HG03159 (cell line): ENCODE results near the gene EFCAB5.
"Not testable (repeated sequence)": the region's sequence is repeated elsewhere in the genome, so short reads cannot be mapped to it uniquely, and the experiment has no call there.

Experiments
- ATAC-seq: cut with Tn5 transposase; IDR thresholded peaks from one replicate; pipeline ENCODE4 v1.9.1; 2021; ENCODE audit warnings: mild to moderate bottlenecking, moderate library complexity; ENCODE audit not compliant: unreplicated experiment

The EFCAB5 gene

DNA sequence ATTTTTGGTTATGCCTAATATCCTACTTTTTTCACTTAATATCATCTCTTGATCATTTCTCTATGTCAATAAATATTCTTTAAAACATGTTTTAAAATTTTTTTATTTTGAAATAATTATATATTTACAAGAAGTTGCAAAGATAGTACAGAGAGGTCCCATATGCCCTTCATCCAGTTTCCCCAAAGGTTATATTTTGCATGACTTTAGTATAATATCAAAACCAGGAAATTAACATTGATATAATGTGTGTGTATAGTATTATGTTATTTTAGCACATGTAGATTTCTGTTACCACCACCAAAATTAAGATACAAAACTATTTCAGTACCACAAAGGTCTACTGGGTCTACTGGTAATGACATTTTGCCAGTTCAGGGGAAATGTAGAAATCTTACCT lies 60.7 kb downstream of the EFCAB5 start:
- no peak for ATAC-seq

DNA sequence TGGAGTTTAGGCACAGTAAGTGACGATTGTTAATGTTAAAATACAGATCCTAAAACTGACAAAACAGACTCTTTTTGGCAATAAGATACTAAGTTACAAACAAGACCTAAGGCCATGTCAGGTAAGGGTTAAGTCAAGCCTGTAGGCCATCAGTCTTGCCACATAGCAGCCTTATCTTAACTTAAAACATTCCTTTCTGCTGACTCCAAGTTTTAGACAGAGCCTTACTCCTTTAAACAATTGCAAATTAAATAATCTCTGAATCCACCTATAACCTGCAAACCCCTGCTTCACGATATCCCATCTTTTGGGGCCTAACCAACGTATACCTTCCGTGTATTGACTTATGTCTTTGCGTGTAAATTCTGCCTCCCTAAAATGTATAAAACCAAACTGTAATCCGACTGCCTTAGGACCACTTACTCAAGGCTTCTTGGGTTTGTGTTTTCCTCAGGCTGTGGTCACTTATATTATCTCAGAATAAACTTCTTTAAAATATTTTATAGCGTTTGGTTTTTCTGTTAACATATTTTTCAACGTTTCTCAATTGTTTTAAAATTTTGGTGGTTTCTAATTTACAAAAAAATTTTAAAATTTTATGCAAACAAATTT lies 64.4 kb downstream of the EFCAB5 start:
- ATAC-seq = no peak

DNA sequence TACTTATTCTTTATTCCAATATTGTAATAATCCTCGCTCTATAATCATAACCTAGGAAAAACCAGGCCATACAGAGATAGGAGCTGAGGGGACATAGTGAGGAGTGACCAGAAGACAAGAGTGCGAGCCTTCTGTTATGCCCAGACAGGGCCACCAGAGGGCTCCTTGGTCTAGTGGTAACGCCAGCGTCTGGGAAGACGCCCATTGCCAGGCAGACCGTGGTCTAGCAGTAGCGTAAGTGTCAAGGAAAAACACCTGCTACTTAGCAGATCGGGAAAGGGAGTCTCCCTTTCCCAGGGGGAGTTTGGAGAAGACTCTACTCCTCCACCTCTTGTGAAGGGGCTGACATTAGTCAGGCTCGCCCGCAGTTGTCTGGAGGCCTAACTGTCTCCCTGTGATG lies 70.5 kb downstream of the EFCAB5 start:
- ATAC-seq = not testable (repeated sequence)

DNA sequence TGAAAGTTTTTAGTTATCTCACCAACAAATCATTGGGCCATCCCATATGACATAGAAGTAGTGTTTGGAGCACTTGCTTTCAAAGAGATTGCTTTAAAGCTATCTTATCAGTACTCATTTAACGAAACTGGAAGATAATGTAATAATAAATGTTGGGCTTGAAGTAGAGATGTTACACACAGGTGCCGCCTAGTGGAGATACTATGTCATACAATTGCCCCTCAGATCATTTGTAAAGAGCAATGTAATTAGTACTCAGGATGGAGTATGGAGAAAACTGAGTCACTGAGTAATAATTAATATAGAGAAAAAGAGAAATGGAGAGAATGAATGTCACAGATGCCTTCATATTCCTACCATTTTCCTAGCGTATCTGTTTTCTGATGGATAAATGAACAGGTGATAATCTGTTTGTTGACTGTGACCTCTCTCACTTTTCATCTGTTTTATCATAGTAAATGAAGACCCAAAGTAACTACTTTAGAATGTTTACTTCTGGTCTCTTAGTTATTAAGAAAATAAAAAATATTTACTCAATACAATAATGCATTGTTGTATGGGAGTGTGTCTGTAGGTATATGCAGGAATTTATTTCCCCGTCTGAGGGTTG lies 80.4 kb downstream of the EFCAB5 start:
- ATAC-seq = no peak

DNA sequence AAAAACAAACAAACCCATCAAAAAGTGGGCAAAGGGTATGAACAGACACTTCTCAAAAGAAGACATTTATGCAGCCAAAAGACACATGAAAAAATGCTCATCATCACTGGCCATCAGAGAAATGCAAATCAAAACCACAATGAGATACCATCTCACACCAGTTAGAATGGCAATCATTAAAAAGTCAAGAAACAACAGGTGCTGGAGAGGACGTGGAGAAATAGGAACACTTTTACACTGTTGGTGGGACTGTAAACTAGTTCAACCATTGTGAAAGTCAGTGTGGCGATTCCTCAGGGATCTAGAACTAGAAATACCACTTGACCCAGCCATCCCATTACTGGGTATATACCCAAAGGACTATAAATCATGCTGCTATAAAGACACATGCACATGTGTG lies 83.9 kb downstream of the EFCAB5 start:
- not testable (repeated sequence) for ATAC-seq

DNA sequence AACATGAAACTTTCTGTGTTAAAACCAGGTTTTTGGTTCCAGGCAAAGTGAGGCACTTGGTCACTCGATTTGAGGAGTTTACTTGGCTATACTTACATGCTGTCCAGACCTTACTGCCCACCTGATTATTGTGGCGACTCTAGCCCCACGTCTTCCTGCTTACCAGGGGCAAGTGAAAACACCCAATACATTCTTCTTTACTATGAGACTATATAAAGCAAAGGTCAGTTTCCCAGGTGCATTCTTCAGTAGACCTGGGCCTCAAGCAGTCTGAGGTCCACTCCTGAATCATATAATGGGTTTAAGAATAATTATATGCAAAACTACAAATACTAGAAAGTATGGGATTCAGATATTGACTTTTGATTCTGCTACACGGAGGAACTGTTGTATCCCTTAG lies 86.2 kb downstream of the EFCAB5 start:
- no peak for ATAC-seq

DNA sequence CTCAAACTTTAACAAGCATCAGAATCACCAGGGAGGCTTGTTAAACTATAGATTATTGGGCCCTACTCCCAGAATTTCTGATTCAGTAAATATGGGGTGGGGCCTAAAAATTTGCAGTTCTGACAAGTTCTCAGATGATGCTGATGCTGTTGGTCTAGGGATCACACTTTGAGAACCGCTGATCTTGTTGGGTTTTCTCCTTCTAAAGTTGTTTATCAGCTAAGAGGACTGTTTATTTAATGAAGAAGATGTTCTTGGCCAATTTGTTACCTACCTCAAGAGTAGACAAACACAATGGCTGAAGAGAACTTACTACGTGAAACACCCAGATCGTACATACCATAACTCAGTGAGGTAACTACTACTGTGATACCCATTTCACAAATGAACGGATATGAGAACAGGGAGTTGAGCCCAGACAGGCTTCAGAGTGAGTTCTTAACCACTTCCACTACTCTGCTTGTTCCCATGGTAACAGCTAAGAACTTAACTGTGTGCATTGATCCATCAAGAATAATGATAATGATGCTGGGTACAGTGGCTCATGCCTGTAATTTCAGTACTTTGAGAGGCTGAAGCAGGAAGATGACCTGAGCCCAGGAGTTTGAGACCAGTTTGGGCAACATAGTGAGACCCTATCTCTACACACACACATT lies 89.9 kb downstream of the EFCAB5 start:
- ATAC-seq = no peak

DNA sequence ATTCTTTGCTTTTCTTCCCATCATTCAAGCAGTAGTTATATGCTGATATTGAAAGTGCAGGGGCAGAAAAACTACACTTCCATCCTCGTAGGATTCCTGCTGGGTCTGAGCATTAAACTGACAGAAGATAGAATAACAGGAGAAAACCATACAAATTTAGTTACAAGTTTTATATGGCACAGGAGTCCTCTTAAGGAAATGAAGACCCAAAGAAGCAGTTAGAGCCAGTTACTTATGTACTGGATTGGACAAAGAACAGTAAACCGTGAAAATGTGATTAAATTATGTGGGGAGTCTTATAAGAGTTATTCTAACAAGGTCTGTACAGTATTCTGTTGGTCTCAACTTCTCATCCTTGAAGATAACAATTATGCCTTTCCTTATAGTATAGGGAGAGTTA lies 93.9 kb downstream of the EFCAB5 start:
- ATAC-seq = no peak

DNA sequence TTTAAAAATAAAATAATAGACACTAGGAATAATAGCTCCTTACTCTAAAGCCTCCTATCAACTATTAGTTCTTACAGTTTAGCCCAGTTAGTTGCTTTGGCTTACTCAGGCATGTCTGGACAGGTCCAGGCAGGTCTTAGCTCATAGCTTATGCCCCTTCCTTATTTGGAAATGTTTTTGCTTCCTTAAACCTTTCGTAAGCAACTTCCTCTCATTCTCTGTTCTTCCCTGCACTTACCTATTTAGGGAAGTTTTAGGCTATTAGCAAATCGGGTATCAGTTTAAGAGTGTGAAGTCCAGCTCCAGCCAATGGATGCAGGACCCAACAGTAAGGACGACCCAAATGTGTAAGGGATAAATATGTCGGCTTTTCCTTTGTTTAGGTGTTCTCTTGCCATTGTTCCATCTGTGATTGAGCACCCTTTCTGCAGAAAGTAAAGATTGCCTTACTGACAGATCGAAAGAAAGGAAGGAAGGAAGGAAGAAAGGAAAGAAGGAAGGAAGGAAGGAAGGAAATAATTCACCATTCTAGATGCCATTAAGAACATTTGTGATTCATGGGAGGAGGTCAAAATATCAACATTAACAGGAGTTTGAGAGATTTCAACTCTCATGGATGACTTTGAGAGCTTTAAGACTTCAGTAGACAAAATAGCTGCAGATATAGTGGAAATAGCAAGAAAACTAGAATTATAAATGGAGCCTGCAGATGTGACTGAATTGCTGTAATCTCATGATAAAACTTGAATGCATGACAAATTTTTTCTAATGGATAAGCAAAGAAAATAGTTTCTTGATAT lies 99.5 kb downstream of the EFCAB5 start:
- not testable (repeated sequence) for ATAC-seq

DNA sequence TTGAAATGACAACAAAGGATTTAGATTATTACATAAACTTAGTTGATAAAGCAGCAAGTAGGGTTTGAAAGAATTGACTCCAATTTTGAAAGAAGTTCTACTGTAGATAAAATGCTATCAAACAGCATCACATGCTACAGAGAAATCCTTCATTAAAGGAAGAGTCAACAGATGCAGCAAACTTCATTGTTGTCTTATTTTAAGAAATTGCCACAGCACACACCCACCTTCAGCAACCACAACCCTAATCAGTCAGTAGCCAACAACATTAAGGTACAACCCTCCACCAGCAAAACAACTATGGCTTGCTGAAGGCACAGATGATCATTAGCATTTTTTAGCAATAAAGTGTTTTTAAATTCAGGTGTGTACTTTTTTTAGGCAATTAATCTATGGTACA lies 100.1 kb downstream of the EFCAB5 start:
- ATAC-seq = no peak

DNA sequence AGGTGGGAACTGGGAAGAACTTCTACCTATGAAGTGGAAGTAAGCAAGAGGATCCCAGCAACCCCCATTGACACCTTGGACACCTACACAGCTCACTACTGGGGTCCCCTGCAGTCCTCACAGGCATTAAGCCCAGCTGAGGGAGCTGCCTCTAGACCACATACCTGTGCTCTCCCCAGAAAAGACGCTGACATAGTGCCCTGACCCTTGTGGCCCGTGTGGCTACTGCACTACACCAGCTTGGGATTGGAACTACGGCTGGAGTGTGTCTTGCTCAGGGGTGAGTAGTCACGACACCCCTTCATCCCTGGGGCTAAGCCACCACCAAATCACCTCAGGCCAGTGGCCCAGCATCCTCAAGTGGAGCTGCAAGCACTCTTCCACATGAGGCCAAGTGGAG lies 120.9 kb downstream of the EFCAB5 start:
- no peak for ATAC-seq

DNA sequence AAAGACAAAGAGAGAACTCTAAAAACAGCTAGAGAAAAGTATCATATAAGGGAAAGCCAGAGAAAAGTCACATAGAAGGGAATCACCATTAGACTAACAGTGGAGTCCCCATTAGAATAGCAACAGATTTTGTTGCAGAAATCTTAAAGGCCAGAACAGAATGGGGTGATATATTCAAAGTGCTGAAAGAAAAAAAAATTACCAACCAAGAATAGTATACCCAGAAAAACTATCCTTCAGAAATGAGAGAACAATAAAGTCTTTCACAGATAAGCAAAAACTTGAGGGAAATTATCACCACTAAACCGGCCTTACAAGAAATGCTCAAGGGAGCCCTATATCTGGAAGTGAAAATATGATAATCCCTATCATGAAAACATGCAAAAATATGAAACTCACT lies 123.3 kb downstream of the EFCAB5 start:
- no peak for ATAC-seq

DNA sequence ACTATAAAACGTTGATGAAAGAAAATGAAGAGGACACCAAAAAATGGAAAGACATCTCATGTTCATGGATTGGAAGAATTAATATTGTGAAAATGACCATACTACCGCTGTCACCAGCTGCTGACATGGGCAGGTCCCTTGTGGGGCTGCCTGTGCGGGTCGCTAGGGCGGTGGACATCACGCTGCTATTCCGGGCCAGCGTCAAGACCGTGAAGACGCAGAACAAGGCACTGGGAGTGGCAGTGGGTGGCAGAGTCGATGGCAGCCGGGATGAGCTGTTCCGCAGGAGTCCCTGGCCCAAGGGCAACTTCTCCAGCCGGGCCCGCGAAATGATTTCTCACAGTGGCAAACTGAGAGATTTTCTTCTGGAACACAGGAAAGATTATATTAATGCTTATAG lies 127.0 kb downstream of the EFCAB5 start:
- no peak for ATAC-seq

DNA sequence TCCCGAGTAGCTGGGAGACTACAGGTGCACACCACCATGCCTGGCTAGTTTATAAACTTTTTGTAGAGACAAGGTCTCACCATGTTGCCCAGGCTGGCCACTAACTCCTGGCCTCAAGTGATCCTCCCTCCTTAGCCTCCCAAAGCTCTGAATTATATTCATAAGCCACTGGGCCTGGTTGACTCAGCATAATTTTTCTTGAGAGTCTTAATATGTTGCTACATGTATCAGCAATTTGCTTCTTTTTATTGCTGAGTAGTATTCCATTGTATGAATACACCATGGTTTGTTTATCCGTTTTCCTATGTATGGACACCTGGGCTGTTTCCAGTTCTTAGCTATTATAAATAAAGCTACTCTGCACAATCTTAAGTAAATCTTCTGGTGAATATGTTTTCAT lies 132.8 kb downstream of the EFCAB5 start:
- no peak for ATAC-seq

DNA sequence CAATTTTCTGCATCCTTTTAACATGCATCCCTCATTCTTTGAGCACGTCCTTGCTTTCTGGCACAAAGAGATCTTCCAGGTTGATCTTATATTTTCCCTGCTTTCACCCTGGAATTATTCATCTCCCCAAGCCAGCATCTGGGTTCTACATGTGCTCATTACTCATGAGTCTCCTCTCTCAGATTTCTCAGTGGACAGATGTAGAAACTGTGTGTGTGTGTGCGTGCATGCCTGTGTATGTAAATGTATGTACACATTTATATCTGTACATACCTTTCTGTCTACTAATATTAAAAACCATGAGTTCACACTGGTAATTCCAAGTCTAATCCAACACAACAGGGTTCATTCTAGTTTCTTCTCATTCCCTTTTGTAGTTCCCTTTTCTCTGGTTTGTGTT lies 133.3 kb downstream of the EFCAB5 start:
- no peak for ATAC-seq

DNA sequence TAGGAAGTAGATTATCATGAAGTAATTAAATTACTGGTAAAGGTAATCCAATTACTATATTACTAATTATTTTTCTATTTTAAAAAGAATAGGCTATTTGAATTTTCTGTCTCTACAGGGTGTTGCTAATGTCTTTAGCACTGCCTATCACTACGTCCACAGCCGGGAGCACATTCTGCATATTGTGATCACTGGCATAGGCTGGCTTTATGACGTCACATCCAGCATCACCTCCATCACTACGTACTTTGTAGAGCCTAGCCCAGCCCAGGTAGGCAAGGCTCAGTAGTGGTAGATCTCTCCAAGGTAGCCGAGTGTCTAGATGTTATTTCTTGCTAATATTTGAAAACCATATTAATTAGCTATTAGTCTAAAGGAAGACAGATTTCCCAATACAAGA lies 141.3 kb downstream of the EFCAB5 start:
- no peak for ATAC-seq

DNA sequence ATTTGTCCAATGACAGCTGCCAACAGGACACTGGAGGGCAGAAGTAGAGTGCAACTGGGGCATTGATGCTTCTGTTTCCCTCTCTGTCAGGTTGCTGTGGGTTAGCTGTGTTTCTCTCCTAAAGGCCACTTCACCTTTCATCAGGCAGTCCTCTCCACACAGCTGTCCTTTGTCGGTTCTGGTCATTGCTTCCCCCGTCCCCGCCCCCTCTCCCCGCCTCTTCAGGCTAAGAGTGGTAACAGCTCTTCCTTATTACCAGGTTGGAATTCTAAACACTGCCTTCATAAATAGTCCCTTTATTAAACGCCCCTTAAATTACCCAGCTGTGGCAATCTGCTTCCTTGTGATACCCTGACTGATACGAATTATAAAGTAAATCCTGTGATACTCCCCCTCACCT lies 143.4 kb downstream of the EFCAB5 start:
- ATAC-seq = no peak

DNA sequence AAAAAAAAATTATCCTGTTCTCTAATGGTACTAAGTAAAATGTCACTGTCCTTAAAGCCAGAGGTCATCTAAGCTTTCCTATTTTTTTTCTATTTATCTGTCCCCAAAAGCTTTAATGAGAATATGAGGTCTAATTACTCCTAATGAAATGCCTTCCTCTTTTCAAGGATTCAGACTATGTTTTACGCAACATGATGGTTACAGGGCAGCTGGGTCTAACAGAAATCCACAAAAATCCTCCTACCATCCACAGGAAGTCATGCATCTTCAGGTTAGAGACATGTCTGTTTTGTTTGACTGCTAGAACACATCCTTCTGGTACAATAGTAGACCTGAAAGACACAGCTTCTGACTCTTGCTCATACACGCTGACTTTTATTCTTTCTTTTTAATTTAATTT lies 145.5 kb downstream of the EFCAB5 start:
- ATAC-seq = no peak

DNA sequence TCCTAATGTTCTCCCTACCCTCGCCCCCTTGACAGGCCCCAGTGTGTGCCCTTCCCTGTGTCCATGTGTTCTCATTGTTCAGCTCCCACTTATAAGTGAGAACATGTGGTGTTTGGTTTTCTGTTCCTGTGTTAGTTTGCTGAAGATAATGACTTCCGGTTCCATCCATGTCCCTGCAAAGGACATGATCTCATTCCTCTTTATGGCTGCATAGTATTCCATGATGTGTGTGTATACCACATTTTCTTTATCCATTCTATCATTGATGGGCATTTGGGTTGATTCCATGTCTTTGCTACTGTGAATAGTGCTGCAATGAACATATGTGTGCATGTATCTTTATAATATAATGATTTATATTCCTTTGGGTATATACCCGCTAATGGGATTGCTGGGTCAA lies 146.0 kb downstream of the EFCAB5 start:
- ATAC-seq = not testable (repeated sequence)

DNA sequence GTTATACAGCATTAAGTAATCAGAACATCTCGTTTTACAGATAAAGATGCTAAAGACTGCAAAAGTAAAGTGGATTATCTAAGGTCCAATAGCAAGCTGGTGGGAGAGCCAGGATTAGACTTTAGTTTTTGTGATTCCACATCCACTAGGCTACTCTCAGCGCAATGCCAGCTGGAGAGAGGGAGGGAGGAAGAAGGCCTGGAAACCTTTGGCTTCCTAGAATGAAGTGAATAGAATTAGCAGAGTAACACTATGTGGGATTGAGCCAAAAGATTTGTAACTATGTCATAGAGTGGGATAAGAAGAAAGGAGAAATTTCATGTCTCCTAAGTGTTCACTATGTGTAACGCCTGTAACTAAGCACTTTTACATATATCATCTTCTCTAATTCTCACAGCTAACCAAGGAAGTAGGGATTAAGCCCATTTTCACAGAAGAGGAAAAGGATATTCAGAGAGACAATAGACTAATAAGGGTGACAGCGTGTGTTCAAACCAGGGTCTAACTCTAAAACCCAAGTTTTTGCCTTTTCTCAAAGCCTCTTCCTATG lies 149.8 kb downstream of the EFCAB5 start:
- no peak for ATAC-seq

DNA sequence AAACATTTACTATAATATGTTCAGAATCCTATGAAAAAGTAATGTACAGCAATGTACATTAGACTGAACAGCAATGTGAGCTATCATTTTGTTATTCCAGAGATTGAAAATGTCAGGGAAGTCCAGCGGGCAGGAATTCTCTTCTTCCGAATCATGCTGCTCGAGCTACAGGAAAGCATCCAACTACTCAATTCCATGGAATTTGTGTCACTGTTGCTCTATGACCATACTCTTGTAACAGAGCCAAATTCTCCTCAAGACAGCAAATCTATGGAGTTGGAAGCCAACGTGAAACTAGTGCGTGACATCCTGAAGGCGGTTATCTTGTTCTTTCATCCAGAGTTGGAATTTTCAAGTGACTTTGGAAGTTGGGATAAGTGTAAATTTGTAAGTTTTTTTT lies 150.3 kb downstream of the EFCAB5 start:
- no peak for ATAC-seq

DNA sequence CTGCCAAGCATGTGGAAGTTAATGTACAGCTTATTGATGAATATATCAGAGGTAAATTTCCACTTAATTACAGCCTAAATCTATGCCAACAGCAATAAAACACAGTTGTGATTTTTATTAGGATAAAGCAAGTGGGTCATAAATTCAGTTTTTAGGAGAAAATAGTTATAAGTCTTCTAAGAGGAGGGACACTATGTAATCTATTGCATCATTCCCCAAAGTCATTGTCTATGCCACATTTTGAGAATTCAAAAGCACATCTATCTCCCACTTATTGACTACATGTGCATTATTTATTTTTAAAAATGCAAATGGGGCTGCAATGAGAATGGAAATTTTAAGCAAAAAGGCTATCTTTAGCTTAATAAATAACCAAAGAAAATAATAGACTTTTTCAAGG lies 151.5 kb downstream of the EFCAB5 start:
- ATAC-seq = no peak
